ENCODE data around the gene ZNF407. TPM values are rescaled to one million over a fixed set of nuclear protein-coding genes. Genes with fewer than 3 reads are reported as not detected.

Gene ZNF407
- total RNA-seq, 1 donor from 2014 or later, result 42.9 TPM

Other genes starting within 250 kb of the ZNF407 start
- 3.1 TPM for gene DIPK1C, start 140.6 kb upstream of the ZNF407 start, total RNA-seq (ENCODE audit: insufficient read depth, low replicate concordance)
- gene CNDP2, start 101.5 kb upstream of the ZNF407 start, total RNA-seq (ENCODE audit: insufficient read depth, low replicate concordance), result 58.7 TPM
- 1.2 TPM for gene CNDP1, start 63.4 kb upstream of the ZNF407 start, total RNA-seq (ENCODE audit: insufficient read depth, low replicate concordance)

All from umbilical cord (tissue), 1 donor.